Superior temporal gyrus (tissue), 1 donor: ENCODE data around the gene ZYG11B.
"Not testable (repeated sequence)": the region's sequence is repeated elsewhere in the genome, so short reads cannot be mapped to it uniquely, and the experiment has no call there.

ENCODE experiments used
- DNase-seq: peaks from one replicate; pipeline ENCODE4 v3.0.0-alpha.2; 2016; ENCODE audit errors: extremely low spot score

Gene ZYG11B

DNA sequence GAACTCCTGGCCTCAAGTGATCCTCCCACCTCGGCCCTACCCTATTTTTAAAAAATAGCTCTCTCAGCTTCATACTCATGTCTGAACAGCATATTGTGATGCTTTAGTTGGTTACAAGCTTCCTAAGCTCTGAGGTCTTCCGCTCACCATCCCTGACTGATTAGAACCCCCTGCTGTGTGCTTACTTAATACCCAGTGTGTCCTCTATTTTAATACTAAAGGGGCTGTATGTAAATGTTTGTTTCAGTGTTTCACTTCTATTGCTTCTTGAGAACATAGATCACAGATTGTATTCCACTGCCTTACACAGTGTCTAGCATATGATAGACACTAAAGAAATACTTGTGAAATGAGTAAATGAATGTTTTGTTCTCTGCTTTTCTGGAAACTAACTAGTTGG, 29.8 kb downstream of the ZYG11B start:
- DNase-seq: no peak

DNA sequence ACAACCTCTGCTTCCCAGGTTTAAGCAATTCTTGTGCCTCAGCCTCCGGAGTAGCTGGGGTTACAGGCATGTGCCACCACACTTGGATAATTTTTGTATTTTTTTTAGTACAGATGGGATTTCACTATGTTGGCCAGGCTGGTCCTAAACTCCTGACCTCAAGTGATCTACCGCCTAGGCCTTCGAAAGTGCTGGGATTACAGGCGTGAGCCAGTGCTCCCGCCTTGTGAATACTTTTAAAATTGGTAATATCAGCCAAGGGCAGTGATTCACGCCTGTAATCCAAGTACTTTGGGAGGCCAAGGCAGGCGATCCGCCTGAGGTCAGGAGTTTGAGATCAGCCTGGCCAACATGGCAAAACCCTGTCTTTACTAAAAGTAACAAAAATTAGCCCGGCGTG, 33.7 kb downstream of the ZYG11B start:
- no peak for DNase-seq

- no peak for DNase-seq
Observed at GRCh38 chr1:52767596-52768280, 41.5 kb downstream of the ZYG11B start.

DNA sequence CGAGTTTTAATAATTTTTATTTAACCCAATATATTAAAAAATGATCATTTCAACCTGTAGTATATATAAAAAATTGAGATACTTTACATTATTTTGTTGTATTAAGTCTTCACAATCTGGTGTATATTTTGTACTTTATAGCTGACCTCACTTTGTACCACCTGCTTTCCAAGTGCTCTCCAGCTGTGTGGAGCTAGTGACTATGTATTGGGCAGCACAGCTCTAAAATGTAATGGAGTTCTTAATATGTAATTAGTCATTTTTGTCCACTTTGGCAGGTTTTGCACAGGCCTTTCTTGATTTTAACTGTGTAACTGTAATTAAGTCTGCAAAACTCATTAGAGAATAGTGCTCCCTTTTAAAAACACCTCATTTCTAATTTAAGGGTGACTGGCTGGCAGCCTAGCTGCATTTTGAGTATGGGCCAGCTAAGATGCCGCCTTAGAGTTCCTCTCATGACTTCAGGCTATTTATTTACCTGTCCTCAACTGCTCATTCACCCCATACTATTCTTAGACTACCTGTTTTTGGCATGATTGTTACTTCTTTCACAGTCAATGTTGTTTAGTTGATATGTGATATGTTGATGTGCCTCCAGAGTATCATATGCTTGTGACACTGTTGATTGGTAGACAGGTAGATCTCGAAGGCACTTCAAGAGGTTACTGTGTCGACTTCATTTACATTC, 43.2 kb downstream of the ZYG11B start:
- no peak for DNase-seq

GRCh38 chr1:52771384-52771783, 45.1 kb downstream of the ZYG11B start:
- DNase-seq: no peak

- DNase-seq: no peak
Observed at GRCh38 chr1:52786148-52786547, 59.9 kb downstream of the ZYG11B start.

DNA sequence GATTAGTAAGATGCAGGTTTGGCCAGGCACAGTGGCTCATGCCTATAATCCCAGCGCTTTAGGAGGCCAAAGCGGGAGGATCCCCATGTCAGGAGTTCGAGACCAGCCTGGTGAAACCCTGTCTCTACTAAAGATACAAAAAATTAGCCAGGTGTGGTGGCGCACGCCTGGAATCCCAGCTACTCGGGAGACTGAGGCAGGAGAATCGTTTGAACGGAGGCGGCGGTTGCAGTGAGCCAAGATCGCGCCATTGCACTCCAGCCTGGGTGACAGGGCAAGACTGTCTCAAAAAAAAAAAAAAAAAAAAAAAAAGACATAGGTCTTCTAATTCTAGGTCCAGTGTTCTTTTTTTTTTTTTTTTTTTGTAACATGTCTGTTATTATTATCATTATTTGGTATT, 64.2 kb downstream of the ZYG11B start:
- DNase-seq: not testable (repeated sequence)

GRCh38 chr1:52792036-52792435, 65.8 kb downstream of the ZYG11B start:
- no peak for DNase-seq

DNA sequence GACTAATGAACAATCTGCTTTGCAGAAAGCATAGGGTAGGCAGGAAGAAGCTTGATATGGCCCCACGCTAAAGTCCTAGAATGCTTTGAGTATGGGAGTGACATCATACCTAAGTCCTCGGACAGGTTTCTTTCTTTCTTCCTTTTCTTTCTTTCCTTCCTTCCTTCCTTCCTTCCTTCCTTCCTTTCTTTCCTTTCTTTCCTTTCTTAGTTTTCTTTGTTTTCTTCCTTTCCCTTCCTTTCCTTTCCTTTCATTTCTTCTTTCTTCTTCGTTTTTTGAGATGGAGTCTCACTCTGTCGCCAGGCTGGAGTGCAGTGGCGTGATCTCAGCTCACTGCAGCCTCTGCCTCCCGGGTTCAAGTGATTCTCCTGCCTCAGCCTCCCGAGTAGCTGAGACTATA, 67.5 kb downstream of the ZYG11B start:
- not testable (repeated sequence) for DNase-seq

DNA sequence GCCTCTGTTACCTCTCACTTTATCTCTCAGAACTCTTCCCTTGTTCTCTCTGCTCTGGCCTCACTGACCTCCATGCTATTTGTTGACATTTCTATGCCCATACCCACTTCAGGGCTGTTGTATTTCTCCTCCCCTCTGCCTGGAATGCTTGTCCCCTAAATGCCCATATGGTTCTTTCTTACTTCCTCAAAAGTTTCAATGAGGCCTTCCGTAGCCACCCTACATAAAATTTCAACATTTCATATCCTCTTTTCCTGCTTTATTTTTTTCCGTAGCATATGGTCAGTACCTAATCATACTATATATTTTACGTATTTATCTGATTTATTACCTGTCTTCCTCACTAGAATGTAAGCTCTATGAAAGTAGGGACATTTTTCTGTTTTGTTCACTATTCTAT, 69.2 kb downstream of the ZYG11B start:
- DNase-seq: no peak

- DNase-seq: no peak
Observed at GRCh38 chr1:52798331-52798730, 72.1 kb downstream of the ZYG11B start.

DNA sequence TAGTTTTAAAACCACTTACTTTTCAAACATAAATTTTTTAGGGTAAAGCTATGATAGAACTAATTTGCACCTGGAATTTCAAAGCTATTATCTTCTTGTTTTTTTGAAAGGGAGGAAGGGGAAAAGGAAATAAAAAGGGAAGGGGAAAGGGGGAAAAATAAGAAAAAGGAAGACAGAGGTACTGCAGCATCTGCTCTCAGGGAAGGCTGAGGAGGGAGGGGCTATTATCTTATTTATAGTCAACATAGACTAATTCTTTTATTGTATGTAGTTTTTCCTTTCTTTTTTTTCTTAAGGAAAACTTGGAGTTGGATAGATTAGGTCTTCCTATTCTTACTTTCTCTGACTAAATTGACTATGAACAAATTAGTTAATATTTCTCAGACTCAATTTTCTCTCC, 74.8 kb downstream of the ZYG11B start:
- DNase-seq: no peak

DNA sequence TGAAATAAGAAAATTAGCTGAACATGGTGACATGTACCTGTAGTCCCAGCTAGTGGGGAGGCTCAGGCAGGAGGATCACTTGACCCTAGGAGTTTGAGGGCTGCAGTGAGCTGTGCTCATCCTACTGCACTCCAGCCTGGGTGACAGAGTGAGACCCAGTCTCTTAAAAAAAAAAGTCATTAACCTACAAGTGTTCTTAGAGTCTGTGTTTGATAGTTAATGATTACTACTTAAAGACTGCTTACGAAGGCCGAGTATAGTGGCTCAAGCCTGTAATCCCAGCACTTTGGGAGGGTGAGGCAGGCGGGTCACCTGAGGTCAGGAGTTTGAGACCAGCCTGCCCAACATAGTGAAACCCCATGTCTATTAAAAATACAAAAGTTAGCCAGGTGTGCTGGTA, 77.8 kb downstream of the ZYG11B start:
- not testable (repeated sequence) for DNase-seq

DNA sequence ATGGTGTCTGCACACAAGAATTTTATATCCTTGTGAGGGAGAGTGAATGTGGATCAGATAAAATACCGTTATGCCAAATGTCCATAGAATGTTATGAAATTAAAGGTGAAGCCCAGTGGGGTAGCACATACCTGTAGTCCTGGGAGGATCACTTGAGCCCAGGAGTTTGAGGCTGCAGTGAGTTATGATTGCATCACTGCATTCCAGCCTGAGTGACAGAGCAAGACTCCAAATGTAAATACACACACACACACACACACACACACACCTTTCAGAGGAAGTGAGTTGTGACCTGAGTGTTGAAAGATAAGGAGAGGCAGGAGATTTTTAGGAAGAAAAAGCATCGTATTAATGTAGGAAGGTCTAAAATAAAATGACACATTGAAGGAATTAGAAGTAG, 88.2 kb downstream of the ZYG11B start:
- no peak for DNase-seq

- not testable (repeated sequence) for DNase-seq
Observed at GRCh38 chr1:52820830-52821229, 94.6 kb downstream of the ZYG11B start.

GRCh38 chr1:52825868-52826267, 99.6 kb downstream of the ZYG11B start:
- DNase-seq: no peak

DNA sequence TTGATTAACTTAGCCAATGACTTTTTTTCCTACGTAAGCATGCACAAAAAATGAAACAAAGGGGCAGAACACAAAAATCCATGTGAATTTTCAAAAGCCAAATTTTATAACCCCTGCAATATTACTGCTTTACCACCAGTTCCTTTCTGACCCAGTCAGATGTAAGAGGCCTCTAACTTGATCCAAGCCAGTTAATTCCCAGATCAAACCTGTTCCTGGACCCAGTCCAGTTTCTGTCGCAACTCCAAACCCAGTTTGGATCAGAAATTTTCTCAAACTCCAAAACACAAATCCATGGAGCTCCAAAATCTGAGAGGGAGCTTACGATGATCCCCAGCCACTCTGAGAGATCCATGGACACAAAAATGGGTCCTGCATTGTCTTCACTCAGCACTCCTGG, 108.5 kb downstream of the ZYG11B start:
- no peak for DNase-seq

DNA sequence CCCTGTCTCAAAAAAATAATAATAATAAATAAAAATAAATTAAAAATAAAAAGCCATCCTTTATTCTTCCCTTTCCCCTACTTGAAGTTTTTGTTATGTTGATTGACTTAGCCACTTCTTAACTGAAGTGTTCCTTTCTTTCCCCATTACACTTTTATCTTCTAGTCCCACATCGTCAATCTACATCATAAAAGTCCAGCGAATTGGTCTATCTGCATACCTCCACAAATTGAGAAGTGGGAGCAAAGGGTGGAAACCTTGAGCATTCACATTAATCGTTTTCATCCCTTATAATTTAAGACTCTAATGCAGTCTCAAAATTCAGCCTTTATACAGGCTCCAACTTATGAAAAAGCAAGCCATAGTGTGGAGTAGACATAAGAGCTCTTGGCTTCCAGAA, 109.8 kb downstream of the ZYG11B start:
- no peak for DNase-seq

- DNase-seq: not testable (repeated sequence)
Observed at GRCh38 chr1:52839175-52839574, 112.9 kb downstream of the ZYG11B start.

DNA sequence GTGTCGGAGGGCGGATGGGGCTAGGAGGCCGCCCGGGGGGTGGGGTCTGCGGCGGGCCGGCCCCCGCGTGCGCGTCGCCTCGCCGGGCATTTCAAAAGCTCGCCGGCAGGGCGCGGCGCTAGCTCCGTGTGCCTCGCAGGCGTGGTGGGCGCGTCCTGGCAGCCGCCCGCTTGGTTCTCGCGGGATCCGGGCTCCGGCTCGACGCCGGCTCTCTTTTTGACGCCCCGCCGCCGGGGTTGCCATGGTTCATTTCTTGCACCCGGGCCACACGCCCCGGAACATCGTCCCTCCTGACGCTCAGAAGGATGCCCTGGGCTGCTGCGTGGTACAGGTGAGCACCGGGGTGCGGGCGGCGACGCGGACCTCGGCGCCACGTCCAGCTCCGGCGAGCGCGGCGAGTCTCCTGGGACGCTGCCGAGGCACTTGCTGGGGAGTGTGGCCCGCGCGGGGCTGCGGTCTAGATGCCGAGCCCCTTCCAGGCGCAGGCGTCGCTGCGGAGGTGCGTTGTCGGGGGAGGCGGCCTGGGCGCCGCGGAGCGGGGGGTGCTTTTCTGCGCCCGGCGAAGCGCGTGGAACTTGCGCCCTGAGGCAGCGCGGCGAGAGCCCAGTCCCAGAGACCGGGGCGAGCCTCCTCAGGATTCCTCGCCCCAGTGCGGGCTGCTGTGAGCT, 116.5 kb downstream of the ZYG11B start, which contains the start of gene ZYG11A:
Gene ZYG11A, plus strand, starts transcription at position 118 of the 668 bp plus-strand sequence. Its CDS starts 124 bp downstream, at position 242.
- no peak for DNase-seq

GRCh38 chr1:52845119-52845518, 118.9 kb downstream of the ZYG11B start:
- not testable (repeated sequence) for DNase-seq

GRCh38 chr1:52848423-52848822, 122.2 kb downstream of the ZYG11B start:
- DNase-seq: no peak

GRCh38 chr1:52850951-52851350, 124.7 kb downstream of the ZYG11B start:
- DNase-seq: no peak
